NCI-H1105 (cell line): Measurements from ENCODE around the gene MTCL1.

Experiments
- DNase-seq: peaks from one replicate; lab custom pipeline; 2025; lab: John Stamatoyannopoulos, UW

The MTCL1 gene

DNA sequence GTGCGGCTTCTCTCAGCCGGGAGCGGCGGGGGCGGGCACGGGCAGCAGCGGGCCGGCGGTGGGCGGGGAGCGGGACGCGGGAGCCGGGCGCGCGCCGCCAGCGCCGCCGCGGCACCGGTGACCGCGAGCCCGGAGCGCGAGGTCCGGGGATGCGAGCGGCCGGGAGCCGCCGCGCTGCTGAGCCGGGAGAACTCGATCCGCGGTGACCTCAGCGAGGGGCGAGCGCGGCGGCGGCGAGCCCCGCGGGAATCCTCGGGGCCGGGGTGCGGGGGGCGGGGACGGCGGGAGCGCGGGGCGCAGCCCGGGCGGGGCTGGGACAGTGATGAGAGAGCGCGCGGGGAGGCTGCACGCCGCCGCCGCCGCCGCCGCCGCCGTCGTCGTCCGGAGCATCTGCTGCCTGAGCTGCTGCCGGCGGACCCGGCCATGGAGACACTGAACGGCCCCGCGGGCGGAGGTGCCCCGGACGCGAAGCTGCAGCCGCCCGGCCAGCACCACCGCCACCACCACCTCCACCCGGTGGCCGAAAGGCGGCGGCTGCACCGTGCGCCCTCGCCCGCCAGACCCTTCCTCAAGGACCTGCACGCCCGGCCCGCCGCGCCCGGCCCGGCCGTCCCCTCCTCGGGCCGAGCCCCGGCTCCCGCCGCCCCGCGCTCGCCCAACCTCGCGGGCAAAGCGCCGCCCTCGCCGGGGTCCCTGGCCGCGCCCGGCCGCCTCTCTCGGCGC lies at the start of gene MTCL1:
MTCL1 (plus strand) TSS at position 319 of the 723 bp plus-strand sequence; CDS start at position 424, 105 bp downstream.
- DNase-seq, result no peak

DNA sequence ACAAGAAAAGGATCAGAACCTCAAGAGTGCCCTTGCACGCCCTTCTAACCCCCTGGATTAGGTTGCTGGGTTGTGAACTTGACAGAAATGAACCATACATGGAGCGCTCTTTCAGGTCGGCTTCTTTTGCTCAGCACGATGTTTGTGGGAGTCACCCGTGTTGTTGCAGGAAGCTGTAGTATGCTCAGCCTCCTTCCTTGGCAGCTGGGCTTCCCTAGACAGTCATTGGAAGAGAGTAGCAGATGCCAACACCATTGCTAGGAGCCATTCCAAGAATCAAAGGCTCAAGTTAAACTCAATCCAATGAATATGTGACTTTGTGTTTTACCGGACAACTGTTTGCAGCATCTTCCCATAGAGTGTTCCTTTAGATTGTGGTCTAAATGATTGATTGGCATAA lies 49.1 kb upstream of the MTCL1 start:
- DNase-seq, result no peak

GRCh38 chr18:8657050-8657820 lies 48.1 kb upstream of the MTCL1 start:
- no peak for DNase-seq

- DNase-seq, result no peak
Observed at GRCh38 chr18:8657873-8658470, 47.4 kb upstream of the MTCL1 start.

- no peak for DNase-seq
Observed at GRCh38 chr18:8658858-8659485, 46.4 kb upstream of the MTCL1 start.

DNA sequence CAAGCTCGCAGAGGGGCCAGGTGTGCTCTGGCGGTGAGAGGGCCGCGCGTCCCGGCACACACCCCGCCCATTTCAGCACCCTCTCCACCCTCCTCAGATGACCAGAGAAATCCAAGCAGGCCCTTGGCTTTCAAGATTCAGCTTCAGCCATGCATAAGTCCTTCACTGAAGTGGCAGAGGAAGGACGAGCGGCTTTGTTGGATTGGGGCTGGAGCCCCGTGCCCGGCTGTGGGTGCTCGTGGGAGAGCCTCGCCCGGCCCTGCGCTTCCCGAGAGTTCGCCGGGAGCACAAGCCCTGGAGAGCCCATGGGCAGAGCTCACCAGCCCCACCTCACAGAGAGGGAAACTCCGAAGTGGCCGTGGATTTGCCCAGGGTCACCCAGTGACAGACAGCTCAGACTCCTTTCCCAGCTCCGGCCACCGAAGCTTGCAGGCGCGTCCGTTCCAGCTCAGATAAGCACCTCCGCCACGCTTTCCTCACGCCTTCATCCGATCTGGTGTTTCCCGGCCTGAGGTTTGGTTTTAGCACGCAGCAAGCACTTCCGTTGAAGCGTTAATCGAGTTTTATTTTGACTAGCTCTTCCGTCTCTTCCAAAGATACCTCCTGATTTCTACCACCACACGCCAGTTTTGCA lies 45.6 kb upstream of the MTCL1 start:
- no peak for DNase-seq

GRCh38 chr18:8660316-8660715 lies 45.0 kb upstream of the MTCL1 start:
- DNase-seq, result no peak

DNA sequence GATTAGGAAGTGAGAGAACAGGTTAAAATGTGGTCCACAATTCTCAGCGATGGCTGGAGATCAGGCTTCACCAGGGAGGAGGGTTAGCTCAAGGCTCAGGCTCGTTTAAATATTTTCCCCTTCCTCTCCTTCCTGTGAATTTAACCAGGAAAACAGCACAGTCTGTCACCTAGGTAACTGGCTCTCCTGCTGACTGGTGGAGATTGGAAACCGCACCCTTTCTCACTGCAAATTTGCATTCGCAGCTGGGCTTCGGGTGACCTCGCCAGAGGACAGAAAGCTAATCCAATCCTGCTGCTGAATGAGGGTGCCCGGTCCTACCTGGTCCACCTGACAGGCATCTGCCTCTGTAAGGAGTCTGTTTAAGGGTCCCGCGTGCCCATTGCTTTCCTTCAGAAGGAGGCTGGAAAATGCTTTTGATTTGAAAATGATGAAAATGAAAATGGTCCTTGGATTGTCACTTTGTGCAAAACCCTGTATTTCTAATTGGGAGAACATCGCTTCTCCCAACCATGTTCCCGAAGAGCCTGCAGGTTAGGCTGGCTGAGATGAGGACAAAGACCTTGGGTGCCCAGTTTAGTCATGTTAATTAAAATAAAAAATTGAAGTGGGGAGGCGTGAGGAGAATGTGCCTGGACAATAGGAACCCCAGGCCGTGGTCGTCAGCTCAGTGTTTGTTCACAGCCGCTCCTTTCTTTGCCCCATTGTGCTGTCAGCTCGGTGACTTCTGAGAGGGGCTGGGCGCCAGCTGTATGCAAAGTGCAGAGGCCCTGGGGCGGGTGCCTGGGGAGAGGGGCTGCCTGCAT lies 43.4 kb upstream of the MTCL1 start:
- DNase-seq, result peak; percentile 80

DNA sequence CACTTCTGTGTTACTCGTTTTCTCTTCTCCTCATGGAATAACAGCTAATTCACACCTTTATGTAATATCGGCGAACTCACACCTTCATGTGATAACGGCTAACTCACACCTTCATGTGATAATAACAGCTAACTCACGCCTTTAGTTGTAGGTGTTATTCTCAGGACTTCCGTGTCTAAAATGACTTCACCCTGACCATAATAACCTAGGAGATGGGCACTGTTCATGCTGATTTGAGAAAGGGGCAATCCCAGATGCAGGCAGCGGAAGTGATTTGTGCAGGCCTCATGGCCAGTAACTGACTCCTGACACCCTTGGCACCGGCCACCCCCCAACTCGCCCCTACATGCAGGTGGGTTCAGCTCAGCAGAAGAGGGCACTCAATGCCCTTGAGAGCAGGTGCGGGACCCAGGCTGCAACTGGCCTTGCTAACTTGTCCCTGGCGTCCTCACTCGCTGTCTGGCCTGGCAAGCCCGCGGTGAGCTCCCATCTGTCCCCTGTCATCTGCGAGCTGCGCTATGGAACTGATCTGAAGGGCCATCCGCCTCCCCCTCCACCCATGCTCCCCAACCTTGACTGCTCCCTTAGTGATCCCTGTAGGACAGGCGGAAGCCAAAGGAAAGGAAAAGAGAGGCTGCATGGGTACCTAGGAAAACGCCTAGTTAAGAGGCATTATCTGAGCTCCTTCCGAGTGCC lies 42.6 kb upstream of the MTCL1 start:
- DNase-seq, result no peak

- DNase-seq, result no peak
Observed at GRCh38 chr18:8667846-8668245, 37.5 kb upstream of the MTCL1 start.

- DNase-seq, result no peak
Observed at GRCh38 chr18:8668381-8668780, 37.0 kb upstream of the MTCL1 start.

GRCh38 chr18:8669571-8669970 lies 35.8 kb upstream of the MTCL1 start:
- no peak for DNase-seq

DNA sequence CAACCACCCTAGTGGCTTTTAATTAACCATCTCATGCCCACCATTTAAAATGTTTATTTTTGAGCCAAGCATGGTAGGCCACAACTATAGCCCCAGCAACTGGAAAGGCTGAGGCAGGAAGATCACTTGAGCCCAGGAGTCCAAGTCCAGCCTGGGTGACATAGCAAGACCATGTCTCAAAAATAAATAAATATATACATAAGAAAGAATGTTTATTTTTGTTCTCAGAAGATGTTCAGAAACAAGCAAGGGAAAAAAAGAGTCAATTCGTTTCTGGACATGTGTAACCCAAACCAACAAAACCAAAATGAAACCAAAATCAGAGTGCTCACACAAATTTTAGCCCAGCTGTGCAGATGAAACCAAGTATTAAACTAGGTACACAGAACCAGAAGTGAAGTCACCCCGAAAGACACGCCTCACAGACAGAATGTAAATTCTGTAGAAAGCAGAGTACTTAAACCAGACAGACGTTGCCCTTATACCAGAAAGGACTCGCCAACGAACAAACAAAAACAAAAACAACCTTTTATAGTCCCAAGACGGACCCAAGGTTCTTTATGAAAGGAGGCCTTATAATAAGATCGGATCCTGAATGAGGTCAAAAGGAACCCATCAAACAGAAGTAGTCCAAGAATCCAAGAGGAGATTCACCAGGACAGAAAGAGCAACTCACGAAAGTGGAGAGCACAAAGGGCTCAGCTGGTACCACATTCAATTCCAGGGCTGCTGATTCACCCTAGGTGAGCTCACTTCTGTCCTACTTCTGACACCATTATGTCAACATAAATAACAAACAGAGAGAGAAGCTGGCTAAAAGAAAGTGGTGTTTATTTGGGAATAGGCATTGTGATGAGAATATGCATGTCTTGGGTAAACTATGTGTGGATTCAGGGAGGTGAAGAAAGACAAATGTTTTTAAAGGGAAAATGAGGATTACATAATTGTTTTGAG lies 31.8 kb upstream of the MTCL1 start:
- DNase-seq, result no peak

DNA sequence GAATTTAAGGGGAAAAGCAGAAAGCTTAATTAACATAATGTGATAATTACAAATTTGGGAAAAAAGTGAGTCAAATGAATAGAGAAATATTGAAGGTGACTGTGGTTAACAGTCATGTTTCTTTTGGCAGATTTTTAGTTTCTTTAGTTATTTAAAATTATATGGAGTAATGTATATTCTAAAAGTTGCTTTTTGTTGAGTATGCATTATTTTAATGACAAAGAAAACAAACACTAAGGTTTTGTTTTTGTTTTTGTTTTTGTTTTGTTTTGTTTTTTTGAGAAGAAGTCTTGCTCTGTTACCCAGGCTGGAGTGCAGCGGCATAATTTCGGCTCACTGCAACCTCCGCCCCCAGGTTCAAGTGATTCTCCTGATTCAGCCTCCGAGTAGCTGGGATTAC lies 30.3 kb upstream of the MTCL1 start:
- DNase-seq, result no peak

- no peak for DNase-seq
Observed at GRCh38 chr18:8681196-8681595, 24.2 kb upstream of the MTCL1 start.

DNA sequence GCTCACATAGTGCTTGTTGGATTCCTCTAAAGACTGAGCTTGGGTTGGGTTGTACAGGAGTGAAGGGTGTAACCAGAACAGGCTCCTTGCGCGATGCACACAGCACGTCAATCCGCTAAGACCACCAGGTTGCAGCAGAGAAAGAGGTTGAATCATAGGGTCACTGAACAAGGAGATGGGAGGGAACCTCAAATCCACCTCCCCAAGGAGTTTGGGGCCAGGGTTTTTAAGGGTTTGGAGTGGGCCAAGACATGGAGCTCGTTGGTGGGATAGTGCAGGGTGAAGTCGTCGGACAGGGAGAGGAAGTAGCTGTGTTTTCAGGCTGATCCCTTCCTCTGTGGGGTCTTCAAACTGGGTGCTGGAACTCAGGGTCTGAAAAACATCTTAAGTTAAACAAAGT lies 20.8 kb upstream of the MTCL1 start:
- DNase-seq, result no peak

DNA sequence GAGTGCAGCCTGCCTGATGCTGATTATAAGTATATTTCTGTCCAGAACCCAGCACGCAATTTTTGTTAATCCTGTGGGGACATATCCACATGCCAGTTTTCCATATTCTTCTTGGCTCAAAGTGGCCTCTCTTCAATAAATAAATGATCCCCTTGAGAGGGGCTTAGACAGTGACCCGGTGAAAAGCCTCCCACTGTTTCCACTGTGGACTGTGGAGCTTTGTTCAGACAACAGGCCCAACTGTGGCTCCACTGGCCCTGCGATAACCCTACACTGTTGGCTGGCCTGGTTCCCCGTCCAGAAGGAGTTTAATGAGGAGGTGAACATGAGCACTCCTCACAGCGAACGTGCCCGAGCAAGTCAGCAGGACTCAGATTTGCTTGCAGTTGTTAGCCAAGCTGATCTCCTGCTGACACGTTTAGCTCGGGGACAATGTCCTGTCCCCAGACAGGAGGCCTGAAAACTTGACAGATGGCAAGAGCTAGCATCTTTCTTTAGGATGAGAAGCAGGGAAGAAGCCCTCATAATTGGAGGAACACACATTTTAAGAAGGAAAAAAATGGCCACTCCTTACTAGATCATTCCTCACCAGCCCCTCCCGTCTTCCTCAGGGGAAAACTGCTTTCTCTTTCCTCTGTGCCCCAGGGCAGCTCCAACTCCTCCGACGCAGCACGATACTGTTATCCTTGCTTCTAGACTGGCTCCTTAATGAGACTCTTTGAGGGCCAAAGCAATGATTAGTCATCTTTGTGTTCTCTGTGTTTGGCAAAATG lies 20.0 kb upstream of the MTCL1 start:
- DNase-seq, result peak; percentile 18

GRCh38 chr18:8685914-8686216 lies 19.5 kb upstream of the MTCL1 start:
- DNase-seq, result no peak

DNA sequence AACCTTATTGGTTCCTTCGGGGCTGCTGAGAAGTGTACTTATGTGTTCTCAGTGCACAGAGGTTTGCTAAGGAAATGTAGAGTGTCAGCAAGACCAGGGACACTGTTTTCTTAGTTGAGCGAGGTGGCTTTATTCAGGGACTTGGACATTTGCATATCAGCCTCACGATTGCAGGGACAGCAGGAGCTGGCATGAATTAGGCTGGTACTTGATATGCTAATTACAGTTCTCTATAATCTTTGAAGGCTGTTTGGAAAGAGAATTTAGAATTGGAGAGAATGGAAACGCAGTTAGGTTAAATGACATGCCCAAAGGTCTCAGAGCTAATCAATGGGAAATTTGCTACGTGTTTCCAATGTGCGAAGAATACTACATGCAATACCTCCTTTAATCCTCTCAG lies 18.7 kb upstream of the MTCL1 start:
- no peak for DNase-seq
